Activated T-cell treated with anti-CD3 and anti-CD28 coated beads, Interleukin-2, amount 50 U/mL, for 4 hours (primary cell): ENCODE data around the gene NYNRIN. TPM values are rescaled to one million over a fixed set of nuclear protein-coding genes. Genes with fewer than 3 reads are reported as not detected.
"Not testable (repeated sequence)": the region's sequence is repeated elsewhere in the genome, so short reads cannot be mapped to it uniquely, and the experiment has no call there.

ENCODE experiments used
- ATAC-seq, 2 donors: fragments of 200-7000 bp; cut with Tn5 transposase; one replicate each; pipeline ENCODE4 v1.10.0; 2021
- DNase-seq: peaks from one replicate; pipeline ENCODE4 v3.0.0-alpha.2; 2020
- H3K27me3 Mint-ChIP-seq: one replicate; pipeline ENCODE4 v1.8.0; 2021; ENCODE audit warnings: low read depth, mixed read lengths
- H3K36me3 Mint-ChIP-seq: one replicate; pipeline ENCODE4 v1.8.0; 2022; ENCODE audit warnings: mixed read lengths; ENCODE audit not compliant: insufficient read depth
- H3K4me1 Mint-ChIP-seq: one replicate; pipeline ENCODE4 v1.8.0; 2021; ENCODE audit warnings: low read depth, mixed read lengths
- H3K4me3 Mint-ChIP-seq: one replicate; pipeline ENCODE4 v1.8.0; 2021; ENCODE audit warnings: mild to moderate bottlenecking, moderate library complexity, mixed read lengths
- H3K9me3 Mint-ChIP-seq: one replicate; pipeline ENCODE4 v1.8.0; 2021; ENCODE audit warnings: mixed read lengths
- total RNA-seq, 3 donors: library from RNA; stranded (reverse); gene quantifications; one replicate each; pipeline ENCODE4 v1.2.1, GENCODE V29; 2021

The NYNRIN gene
- total RNA-seq, 3 donors from 2014 or later: 0.03 to 0.05 TPM; not detected in 1

DNA sequence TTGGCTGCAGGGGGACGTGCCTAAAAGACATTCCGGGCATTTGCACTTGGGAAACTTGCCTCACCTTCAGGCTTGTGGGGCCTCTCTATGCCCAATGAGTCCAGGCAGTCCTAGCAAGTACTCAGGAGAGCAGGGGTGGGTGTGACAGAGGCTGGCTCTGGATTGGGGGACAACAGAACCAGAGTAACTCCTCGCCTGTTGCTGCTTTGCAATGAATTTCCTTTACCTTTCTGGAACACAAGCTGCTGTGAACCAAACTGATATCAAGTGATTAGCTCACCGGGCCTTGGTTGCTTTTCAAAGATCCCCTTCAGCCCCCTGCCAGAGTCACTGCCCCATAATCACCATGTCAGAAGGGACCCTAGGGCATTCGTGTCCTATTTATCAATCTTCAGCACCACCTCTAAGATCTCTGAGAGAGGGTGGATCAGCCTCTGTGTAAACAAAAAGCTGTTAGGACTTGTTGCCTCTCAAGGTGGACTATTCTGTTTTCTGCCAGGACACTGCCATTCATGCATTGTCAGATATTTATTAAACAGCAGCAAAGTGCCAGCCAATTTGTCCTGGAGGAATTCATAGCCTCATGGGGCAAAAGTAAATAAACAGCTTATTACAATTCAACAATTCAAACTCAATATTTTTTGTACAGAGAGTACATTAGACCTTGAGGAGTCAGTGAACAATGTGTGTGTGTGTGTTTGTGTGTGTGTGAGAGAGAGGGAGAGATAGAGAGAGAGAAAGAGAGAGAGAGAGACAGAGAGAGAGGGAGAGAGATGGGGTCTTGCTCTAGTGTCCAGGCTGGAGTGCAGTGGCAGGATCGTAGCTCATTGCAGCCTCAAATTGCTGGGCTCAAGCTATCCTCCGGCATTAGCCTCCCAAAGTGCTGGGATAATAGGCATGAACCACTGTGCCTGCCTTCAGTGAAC is 19.6 kb upstream of the NYNRIN start:
- DNase-seq: no peak
- no peaks in the 10 kb centered on the region for H3K9me3 Mint-ChIP-seq
- no peak overlapping the region for H3K4me3 Mint-ChIP-seq
- H3K36me3 Mint-ChIP-seq: no peaks in the 10 kb centered on the region
- ATAC-seq: no peak
- H3K4me1 Mint-ChIP-seq: no peaks in the 10 kb centered on the region
- peaks cover 5% of the 10 kb centered on the region for H3K27me3 Mint-ChIP-seq

DNA sequence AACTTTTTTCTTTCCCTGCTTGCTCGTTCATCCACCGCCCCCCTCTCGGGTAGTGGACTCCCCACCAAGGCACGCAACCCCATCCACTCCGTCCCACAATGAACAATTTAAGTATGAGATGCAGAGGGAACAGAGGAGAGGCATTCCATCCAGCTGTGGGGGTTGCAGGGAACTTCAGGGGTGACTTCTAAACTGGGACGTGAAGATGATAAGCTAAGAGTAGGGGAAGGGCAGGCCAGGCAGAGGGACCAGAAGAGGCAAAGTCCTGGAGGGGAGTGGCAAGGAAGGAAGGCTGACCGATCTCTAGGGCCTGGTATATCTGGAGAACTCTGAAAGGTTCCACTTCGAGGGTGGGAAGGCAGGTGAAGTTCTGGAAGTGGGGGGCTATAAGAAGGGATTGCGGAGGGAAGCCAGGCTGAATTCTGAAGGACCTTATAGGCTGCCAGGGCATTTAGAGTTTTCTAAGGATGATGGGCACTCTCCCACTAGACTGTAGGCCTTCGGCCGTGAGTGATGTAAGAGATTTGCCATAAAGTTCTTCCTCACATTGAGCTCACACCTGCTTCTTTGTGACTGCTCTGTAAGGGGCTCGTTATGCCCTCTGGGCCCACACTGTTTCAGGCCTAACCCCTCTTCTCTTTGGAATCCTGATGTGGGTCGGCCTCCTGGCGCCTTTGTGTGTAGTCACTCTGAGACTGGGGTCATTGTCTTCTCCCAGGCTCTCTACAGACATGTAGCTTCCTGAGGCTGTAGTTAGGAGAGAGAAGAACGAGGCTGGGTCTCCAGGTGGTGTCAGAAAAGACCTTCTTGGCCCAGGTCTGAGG is 18.7 kb upstream of the NYNRIN start:
- ATAC-seq: no peak
- DNase-seq: no peak
- H3K4me1 Mint-ChIP-seq: no peaks in the 10 kb centered on the region

GRCh38 chr14:24381363-24382063 is 17.3 kb upstream of the NYNRIN start:
- Mint-ChIP-seq H3K4me3 (no peak overlapping the region), H3K36me3 (no peaks in the 10 kb centered on the region), H3K9me3 (no peaks in the 10 kb centered on the region), H3K4me1 (no peaks in the 10 kb centered on the region), H3K27me3 (peaks cover 7% of the 10 kb centered on the region)
- DNase-seq (no peak), ATAC-seq (peak; percentile 57 to 61)

More for the DNA sequence above, 18.7 kb upstream of the NYNRIN start:
- no peak overlapping the region for H3K4me3 Mint-ChIP-seq
- peaks cover 7% of the 10 kb centered on the region for H3K27me3 Mint-ChIP-seq
- no peaks in the 10 kb centered on the region for H3K9me3 Mint-ChIP-seq
- no peaks in the 10 kb centered on the region for H3K36me3 Mint-ChIP-seq

DNA sequence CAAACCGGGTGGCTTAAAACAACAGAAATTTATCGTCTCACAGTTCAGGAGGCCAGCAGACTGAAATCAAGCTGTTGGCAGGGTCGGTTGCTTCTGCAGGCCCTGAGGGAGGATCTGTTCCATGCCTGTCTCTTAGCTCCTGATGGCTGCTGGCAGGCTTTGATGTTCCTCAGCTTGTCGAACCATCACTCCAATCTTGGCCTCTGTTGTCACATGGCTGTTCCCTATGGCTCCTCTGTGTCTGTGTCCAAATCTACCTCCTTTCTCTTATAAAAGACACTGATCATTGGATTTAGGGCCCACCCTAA is 16.8 kb upstream of the NYNRIN start:
- ATAC-seq (no peak), DNase-seq (no peak)
- no peak overlapping the region for H3K4me3 Mint-ChIP-seq
- no peaks in the 10 kb centered on the region for H3K4me1 Mint-ChIP-seq
- H3K27me3 Mint-ChIP-seq: peaks cover 7% of the 10 kb centered on the region
- no peaks in the 10 kb centered on the region for H3K36me3 Mint-ChIP-seq
- H3K9me3 Mint-ChIP-seq: no peaks in the 10 kb centered on the region

GRCh38 chr14:24384169-24384568 is 14.6 kb upstream of the NYNRIN start:
- Mint-ChIP-seq H3K36me3 (no peaks in the 10 kb centered on the region), H3K9me3 (no peaks in the 10 kb centered on the region), H3K27me3 (peaks cover 7% of the 10 kb centered on the region), H3K4me1 (no peaks in the 10 kb centered on the region), H3K4me3 (no peak overlapping the region)
- no peak for ATAC-seq
- DNase-seq: no peak

GRCh38 chr14:24385524-24385923 is 13.3 kb upstream of the NYNRIN start:
- no peak for ATAC-seq
- no peak overlapping the region for H3K4me3 Mint-ChIP-seq
- no peaks in the 10 kb centered on the region for H3K4me1 Mint-ChIP-seq
- H3K36me3 Mint-ChIP-seq: no peaks in the 10 kb centered on the region
- H3K9me3 Mint-ChIP-seq: no peaks in the 10 kb centered on the region
- peaks cover 11% of the 10 kb centered on the region for H3K27me3 Mint-ChIP-seq
- DNase-seq: no peak

DNA sequence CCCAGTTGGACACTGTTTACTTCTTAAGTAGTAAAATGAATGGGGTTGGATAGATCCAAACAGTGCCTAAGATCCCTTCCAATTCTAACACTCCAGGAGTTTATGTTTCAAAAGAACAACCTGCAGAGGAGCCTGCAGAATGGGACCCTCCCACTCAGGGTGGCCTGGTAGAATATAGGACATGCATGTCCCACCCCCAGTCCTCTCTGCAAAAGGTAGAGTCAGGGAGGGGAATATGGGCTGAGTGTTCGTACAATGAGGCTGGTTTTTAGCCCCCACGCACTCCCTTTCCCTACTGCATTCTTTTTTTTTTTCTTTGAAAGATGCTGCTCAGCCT is 11.8 kb upstream of the NYNRIN start:
- Mint-ChIP-seq H3K9me3 (no peaks in the 10 kb centered on the region), H3K27me3 (peaks cover 22% of the 10 kb centered on the region), H3K36me3 (no peaks in the 10 kb centered on the region), H3K4me3 (no peak overlapping the region), H3K4me1 (no peaks in the 10 kb centered on the region)
- ATAC-seq (no peak), DNase-seq (no peak)

- H3K4me3 Mint-ChIP-seq, H3K4me1 Mint-ChIP-seq, ATAC-seq, DNase-seq, H3K36me3 Mint-ChIP-seq, H3K9me3 Mint-ChIP-seq: not testable (repeated sequence)
- peaks cover 26% of the 10 kb centered on the region for H3K27me3 Mint-ChIP-seq
Observed at GRCh38 chr14:24387579-24387978, 11.2 kb upstream of the NYNRIN start.

DNA sequence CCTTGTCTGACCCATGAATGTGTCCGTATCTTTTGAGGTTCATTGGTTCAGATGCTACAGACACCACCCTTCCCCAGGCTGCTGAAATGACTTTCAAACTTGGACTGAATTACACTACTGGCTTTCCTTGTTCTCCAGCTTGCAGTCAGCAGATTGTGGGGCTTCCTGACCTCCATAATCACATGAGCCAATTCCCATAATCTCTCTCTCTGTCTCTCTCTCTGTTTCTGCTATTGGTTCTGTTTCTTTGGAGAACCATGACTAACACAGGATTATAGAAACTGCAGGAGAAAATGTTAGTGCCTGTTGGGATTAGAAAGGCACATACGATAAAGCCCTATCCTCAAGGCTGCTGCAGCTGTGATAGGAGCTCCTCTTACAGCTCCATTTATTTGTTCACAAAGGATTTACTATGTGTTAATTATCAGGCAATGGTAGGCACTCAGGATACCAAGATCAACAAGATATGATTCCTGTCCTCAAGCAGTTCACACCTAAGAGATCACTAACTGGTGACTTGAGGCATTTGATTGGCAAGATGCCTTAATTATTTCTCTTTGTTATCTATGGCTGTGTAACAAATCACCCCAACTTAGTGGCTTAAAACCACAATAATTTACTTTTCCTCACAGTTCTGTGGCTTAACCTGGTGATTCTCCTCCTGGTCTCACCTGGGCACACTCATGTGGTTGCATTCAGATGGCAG is 10.2 kb upstream of the NYNRIN start:
- Mint-ChIP-seq H3K36me3 (no peaks in the 10 kb centered on the region), H3K4me1 (no peaks in the 10 kb centered on the region), H3K9me3 (no peaks in the 10 kb centered on the region)

GRCh38 chr14:24389226-24389848 is 9.5 kb upstream of the NYNRIN start:
- Mint-ChIP-seq H3K27me3 (peaks cover 26% of the 10 kb centered on the region), H3K4me3 (no peak overlapping the region), H3K36me3 (no peaks in the 10 kb centered on the region), H3K4me1 (no peaks in the 10 kb centered on the region), H3K9me3 (no peaks in the 10 kb centered on the region)
- DNase-seq: no peak
- ATAC-seq: no peak

More for the DNA sequence above, 10.2 kb upstream of the NYNRIN start:
- peaks cover 29% of the 10 kb centered on the region for H3K27me3 Mint-ChIP-seq
- no peak for DNase-seq
- no peak overlapping the region for H3K4me3 Mint-ChIP-seq
- no peak for ATAC-seq

DNA sequence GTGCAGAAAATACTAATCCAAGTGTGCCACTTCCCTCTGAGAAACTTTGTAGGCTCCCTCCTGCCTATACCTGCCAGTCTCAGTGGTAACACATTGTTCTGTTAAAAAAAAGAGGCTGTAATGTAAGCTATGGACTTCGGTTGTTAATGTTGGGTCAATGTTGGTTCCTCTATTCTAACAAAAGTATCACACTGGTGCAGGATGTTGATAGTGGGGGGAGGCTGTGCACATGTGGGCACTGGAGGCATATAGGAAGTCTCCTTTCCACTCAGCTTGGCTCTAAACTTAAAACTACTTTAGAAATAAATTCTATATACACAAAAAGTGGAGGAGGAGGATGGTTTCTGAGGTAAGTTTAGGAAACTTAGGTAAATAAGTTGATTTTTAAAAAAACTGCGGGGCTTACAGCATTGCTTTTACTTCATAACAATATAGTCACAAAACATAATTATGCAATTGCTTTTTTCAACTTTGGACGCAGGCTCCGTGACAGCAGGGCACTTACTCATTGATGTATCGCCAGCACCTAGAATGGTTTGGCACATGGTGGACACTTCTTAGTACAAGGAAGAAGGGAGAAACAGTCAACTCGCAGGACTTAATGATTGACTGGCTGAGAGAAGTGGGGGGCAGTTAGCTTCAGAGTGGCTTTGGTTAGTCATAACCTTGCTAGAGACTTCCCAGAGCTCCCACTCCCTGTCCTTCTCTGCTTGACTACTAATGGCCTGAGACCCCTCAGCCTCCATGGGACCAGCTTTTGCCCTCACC is 7.9 kb upstream of the NYNRIN start:
- Mint-ChIP-seq H3K4me3 (no peak overlapping the region), H3K36me3 (no peaks in the 10 kb centered on the region), H3K9me3 (no peaks in the 10 kb centered on the region), H3K4me1 (no peaks in the 10 kb centered on the region), H3K27me3 (peaks cover 21% of the 10 kb centered on the region)
- no peak for ATAC-seq
- DNase-seq: no peak

DNA sequence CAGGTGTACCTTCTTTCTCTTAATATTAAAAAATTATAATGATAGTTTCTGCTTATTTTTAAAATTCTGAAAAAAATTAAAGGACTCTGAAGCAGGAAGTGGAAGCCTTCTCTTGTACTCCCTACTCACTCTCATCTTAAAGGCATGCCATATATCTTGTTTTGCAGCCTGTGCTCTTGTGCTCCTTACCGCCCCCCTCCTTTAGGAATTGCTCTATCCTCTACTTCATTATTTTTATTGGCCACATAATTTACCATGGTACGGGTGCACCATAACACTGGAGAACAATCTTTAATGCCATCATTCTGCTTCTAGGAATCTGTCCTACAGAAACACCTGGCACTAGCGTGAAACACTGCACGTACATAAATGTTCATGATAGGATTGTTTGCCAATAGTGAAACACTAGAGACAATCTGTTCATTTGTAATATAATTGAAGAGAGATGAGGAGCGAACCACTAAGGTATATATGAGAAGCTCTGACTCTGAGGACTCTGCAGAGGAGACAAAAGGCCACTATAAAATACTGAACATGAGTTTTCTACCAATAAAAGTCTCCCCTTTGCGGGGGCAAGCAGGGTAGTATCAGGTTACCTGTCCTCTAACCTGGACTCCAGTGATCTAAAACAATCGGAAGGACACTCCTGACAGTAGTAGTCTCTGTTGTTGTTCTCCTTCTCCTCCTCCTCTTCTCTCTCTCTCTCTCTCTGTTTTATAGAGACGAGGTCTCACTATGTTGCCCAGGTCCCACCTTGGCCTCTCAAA is 6.3 kb upstream of the NYNRIN start:
- Mint-ChIP-seq H3K36me3 (no peaks in the 10 kb centered on the region), H3K4me1 (no peaks in the 10 kb centered on the region), H3K4me3 (no peak overlapping the region), H3K27me3 (peaks cover 21% of the 10 kb centered on the region), H3K9me3 (no peaks in the 10 kb centered on the region)
- ATAC-seq (no peak), DNase-seq (no peak)
